ENCODE results near the gene ANKRD33B. TPM values are rescaled to one million over a fixed set of nuclear protein-coding genes. Genes with fewer than 3 reads are reported as not detected.

The ANKRD33B gene
- total RNA-seq, 1 experiment from 2014 or later: 6.9 TPM

DNA sequence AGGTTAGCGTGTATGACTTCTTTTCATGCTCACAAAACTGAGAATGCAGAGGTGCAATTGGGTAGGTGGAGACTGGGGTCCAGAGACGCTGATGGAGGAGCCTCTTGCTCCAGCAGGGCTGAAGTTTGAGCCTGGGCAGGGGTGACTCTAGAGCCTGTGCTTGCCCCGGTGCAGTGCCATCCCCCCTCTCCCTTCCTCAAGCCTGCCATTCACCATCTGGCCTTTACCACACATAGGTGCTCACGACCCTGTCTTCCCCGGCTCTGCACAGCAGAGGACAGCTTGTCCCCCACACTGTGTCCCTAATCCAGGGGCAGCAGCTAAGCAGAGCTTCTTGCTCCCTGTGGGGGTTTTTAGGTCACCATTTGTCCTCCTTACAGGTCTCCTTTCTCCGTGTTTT is 110.7 kb downstream of the ANKRD33B start:
- no peak overlapping the region for H4K8ac ChIP-seq (replicated peaks; ENCODE audit: insufficient read length, low read depth, low read length)
- no peak overlapping the region for H4K91ac ChIP-seq (ENCODE audit: insufficient read length, low read depth, low read length)
- Mint-ChIP-seq H3K4me3 (no peak overlapping the region), H3K36me3 (ENCODE audit: insufficient read depth in 1 of 3, low read depth in 3 of 3) (peaks cover 5 to 15% (median 14%) of the 10 kb centered on the region in 3 experiments; a peak in 6 of 7 replicates), H3K9me3 (peaks cover 0 to 5% of the 10 kb centered on the region in 2 experiments; a peak in 1 of 5 replicates), H3K27me3 (ENCODE audit: low read depth) (peaks cover 21% of the 10 kb centered on the region), H3K4me1 (peaks cover 2 to 3% of the 10 kb centered on the region in 2 experiments; a peak in 2 of 4 replicates), H3K27ac (no peak overlapping the region)
- DNase-seq: no peak
- H3K23ac ChIP-seq (ENCODE audit: insufficient read length, low read depth, low read length): no peak overlapping the region
- H2BK12ac ChIP-seq (ENCODE audit: insufficient read length, low read depth, low read length): no peak overlapping the region
- no peak overlapping the region for H2BK5ac ChIP-seq (ENCODE audit: insufficient read length, low read length)
- H3T11ph ChIP-seq (ENCODE audit: low read length): no peak overlapping the region
- H2AFZ ChIP-seq (ENCODE audit: low read length): no peak overlapping the region
- H2BK15ac ChIP-seq (ENCODE audit: low read depth, low read length): no peak overlapping the region
- H3K4me1 ChIP-seq (ENCODE audit: insufficient read depth, low read length): no peaks in the 10 kb centered on the region
- H4K5ac ChIP-seq (ENCODE audit: insufficient read length, low read depth, low read length): no peak overlapping the region
- H3K27me3 ChIP-seq (ENCODE audit: insufficient read depth, low read length): no peaks in the 10 kb centered on the region
- no peaks in the 10 kb centered on the region for H3K79me1 ChIP-seq (ENCODE audit: insufficient read depth, low read depth, low read length, poor library complexity, severe bottlenecking)
- H3K23me2 ChIP-seq (ENCODE audit: insufficient read length, low read depth, low read length, poor library complexity, severe bottlenecking): no peaks in the 10 kb centered on the region
- no peaks in the 10 kb centered on the region for H4K20me1 ChIP-seq (ENCODE audit: control insufficient read depth, insufficient read depth, insufficient read length)
- H3K56ac ChIP-seq (ENCODE audit: insufficient read length, low read depth, low read length): no peak overlapping the region
- H3K79me2 ChIP-seq (ENCODE audit: insufficient read depth, low read length): no peaks in the 10 kb centered on the region
- H3K14ac ChIP-seq (ENCODE audit: insufficient read depth, low read length): no peak overlapping the region
- no peak overlapping the region for H3K18ac ChIP-seq (ENCODE audit: insufficient read length, low read depth, low read length)
- no peak overlapping the region for H3K4ac ChIP-seq (ENCODE audit: low read depth, low read length)
- H2BK20ac ChIP-seq (ENCODE audit: low read depth, low read length, poor library complexity, severe bottlenecking): no peak overlapping the region
- no peak overlapping the region for H2AK5ac ChIP-seq (ENCODE audit: insufficient read length, low read length)
- no peak overlapping the region for H3K27ac ChIP-seq (ENCODE audit: insufficient read length, low read depth, low read length)
- no peaks in the 10 kb centered on the region for H3K9me3 ChIP-seq (ENCODE audit: control insufficient read depth, low read depth, low read length)
- WGBS (ENCODE audit: extremely low coverage, insufficient read length, low lambda C conversion rate): no CpG with 5 or more reads among the region's 6 CpGs
- H3K9ac ChIP-seq (ENCODE audit: extremely low read depth, insufficient read length, low read length): no peak overlapping the region
- TF ChIP-seq, protein P1, sequence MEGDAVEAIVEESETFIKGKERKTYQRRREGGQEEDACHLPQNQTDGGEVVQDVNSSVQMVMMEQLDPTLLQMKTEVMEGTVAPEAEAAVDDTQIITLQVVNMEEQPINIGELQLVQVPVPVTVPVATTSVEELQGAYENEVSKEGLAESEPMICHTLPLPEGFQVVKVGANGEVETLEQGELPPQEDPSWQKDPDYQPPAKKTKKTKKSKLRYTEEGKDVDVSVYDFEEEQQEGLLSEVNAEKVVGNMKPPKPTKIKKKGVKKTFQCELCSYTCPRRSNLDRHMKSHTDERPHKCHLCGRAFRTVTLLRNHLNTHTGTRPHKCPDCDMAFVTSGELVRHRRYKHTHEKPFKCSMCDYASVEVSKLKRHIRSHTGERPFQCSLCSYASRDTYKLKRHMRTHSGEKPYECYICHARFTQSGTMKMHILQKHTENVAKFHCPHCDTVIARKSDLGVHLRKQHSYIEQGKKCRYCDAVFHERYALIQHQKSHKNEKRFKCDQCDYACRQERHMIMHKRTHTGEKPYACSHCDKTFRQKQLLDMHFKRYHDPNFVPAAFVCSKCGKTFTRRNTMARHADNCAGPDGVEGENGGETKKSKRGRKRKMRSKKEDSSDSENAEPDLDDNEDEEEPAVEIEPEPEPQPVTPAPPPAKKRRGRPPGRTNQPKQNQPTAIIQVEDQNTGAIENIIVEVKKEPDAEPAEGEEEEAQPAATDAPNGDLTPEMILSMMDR (conservative IDR thresholded peaks at IDR 0.05): no peak
- no peak overlapping the region for H3K4me2 ChIP-seq (ENCODE audit: insufficient read depth, insufficient read length, low read length)
- H2BK120ac ChIP-seq (ENCODE audit: low read depth, low read length, poor library complexity, severe bottlenecking): no peak overlapping the region
